ENCODE results near the gene FRAS1.

GRCh38 chr4:78022517-78022916 is 34.6 kb upstream of the FRAS1 start:
- TF ChIP-seq EZH2 (IDR thresholded peaks at IDR 0.05; ENCODE audit: borderline replicate concordance, low read depth, low read length, severe bottlenecking): no peak
- TF ChIP-seq CTCF (IDR thresholded peaks at IDR 0.05; ENCODE audit: borderline replicate concordance, extremely low read depth, low read length, poor library complexity, severe bottlenecking): no peak

Measured in DND-41 (cell line).